ENCODE results near the gene C9orf85.
"Not testable (repeated sequence)": the region's sequence is repeated elsewhere in the genome, so short reads cannot be mapped to it uniquely, and the experiment has no call there.

The C9orf85 gene

DNA sequence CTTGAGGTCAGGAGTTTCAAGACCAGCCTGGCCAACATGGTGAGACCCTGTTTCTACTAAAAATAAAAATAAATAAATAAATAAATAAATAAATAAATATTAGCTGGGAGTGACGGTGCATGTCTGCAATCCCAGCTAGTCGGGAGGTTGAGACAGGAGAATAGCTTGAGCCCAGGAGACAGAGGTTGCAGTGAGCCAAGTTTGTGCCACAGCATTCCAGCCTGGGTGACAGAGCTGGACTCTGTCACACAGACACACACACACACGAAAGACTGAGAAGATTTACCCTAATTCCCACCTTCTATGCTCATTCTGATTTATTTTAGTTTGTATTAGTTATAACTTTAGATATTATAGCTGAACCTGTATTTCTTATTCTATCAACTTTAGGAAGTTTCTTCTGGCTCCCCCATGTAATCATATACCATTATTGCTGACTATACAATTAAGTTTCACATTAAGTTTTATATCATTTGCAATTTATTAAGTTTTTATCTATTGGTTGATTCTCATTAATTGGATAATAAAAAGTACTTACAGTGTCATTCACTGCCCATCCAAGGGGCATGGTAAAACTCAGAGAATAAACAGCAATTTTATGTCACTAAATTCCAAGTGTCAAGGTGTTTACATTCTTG lies 21.3 kb upstream of the C9orf85 start:
- H3K4me3 ChIP-seq (ENCODE audit: control insufficient read depth, low read depth, low read length), result no peak overlapping the region
- TF ChIP-seq, protein P1, sequence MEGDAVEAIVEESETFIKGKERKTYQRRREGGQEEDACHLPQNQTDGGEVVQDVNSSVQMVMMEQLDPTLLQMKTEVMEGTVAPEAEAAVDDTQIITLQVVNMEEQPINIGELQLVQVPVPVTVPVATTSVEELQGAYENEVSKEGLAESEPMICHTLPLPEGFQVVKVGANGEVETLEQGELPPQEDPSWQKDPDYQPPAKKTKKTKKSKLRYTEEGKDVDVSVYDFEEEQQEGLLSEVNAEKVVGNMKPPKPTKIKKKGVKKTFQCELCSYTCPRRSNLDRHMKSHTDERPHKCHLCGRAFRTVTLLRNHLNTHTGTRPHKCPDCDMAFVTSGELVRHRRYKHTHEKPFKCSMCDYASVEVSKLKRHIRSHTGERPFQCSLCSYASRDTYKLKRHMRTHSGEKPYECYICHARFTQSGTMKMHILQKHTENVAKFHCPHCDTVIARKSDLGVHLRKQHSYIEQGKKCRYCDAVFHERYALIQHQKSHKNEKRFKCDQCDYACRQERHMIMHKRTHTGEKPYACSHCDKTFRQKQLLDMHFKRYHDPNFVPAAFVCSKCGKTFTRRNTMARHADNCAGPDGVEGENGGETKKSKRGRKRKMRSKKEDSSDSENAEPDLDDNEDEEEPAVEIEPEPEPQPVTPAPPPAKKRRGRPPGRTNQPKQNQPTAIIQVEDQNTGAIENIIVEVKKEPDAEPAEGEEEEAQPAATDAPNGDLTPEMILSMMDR (conservative IDR thresholded peaks at IDR 0.05; ENCODE audit: control insufficient read depth, insufficient read depth, low read depth, low read length), result no peak
- DNase-seq (ENCODE audit: low read depth), result no peak

DNA sequence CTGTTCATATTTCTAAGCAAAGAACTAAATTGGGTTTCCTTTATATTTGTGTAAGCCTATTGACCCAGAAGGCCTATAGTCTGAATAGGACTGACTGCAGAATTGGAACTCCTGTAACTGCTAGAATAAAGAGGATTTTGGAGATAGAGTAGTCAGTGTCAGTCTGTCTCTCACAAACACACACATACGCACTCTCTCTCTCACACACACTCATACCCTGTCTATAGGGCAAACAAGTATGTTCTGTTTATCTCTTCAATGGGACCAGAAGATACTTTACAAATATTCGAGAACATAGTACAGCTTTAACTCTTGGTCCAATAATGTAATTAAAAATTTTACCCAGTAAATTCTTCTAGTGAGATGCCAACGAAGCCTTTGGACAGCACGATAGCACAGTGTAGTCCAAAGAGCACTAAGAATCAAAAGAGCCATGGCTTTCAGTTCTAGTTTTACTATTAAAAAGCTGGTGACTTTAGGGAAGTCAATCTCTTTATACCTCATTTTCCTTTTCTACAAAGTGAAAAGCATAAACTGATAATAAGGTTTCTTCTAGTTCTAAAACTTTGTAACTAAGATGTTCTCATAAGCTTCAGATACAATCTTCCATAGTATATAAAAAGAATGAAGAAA lies 19.8 kb upstream of the C9orf85 start:
- TF ChIP-seq, protein P1 (conservative IDR thresholded peaks at IDR 0.05; ENCODE audit: control insufficient read depth, insufficient read depth, low read depth, low read length), result no peak
- H3K4me3 ChIP-seq (ENCODE audit: control insufficient read depth, low read depth, low read length), result no peak overlapping the region
- no peak for DNase-seq (ENCODE audit: low read depth)

DNA sequence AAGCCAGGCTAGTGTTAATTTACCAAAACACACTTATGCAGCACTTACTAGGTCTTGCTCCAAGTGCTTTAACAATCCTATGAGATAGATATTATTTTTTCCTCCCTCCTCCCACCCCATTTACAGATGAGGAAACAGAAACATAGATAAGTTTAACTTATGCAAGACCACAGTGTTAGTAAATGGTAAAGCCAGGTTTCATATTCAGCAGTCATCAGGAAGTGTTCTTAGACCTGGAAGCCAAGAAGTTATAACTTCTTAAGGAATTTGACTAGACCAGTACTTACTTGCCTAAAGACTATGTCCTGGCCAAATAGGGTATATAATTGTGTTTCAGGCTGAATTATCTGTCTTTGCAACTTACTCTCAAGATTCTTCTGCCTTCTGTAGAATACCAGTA lies 16.3 kb upstream of the C9orf85 start:
- no peak for DNase-seq (ENCODE audit: low read depth)
- TF ChIP-seq, protein P1 (conservative IDR thresholded peaks at IDR 0.05; ENCODE audit: control insufficient read depth, insufficient read depth, low read depth, low read length), result no peak
- H3K4me3 ChIP-seq (ENCODE audit: control insufficient read depth, low read depth, low read length), result no peak overlapping the region

DNA sequence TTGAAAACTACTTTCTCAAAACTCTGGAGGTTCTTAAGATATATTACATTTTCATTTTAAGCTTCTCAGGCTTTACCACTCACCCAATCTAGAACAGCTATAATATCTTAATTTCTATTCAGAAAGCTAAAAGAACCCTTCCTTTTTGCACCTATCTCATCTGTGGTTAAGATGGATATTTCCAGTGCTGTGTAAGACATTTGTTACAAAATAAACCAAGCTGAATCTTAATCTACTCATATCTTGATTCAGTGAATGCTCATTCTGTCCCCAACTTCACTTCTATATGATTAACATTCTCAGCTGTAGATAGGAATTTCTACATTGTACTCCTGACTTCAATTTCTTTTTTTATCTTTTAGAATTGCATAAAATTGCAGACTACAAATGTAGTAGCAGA lies 15.5 kb upstream of the C9orf85 start:
- DNase-seq (ENCODE audit: low read depth), result no peak
- H3K4me3 ChIP-seq (ENCODE audit: control insufficient read depth, low read depth, low read length), result no peak overlapping the region
- TF ChIP-seq, protein P1 (conservative IDR thresholded peaks at IDR 0.05; ENCODE audit: control insufficient read depth, insufficient read depth, low read depth, low read length), result no peak

DNA sequence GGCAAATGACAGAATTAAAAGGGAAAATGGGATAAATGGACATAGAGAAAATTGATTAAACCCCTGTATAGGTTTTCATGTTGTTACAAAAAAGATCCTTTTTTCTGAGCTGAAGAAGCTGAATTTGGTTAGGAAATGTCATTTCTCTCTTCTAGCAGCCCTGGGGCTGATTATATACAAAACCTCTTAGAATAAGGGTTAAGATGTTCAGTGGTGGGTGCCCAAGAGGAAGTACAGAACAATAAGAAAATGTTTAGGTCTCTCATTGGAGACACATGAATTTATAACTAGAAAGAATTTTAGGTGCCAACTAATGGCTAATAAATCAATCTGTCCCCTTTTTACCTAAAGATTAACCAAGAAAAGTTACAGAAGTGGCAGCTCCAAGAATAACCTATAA lies 14.7 kb upstream of the C9orf85 start:
- DNase-seq (ENCODE audit: low read depth), result no peak
- TF ChIP-seq, protein P1 (conservative IDR thresholded peaks at IDR 0.05; ENCODE audit: control insufficient read depth, insufficient read depth, low read depth, low read length), result no peak
- no peak overlapping the region for H3K4me3 ChIP-seq (ENCODE audit: control insufficient read depth, low read depth, low read length)

DNA sequence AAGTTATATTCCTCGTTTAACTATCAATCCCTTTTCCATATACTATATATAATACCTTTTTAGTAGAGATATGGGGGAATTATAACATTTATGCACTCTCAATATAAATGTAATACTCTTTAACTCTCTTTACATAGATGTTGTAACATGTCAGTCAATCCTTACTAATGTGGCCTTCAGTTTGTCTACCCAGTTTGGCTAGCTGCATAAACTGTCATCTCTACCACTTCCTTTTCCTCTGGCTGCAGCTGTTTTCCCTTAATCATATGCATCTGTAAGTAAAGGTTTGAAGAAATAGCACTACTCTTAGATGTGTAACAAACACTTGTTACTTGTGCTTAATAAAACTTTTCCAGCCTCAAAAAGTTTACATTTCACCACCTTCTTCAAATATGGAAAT lies 13.9 kb upstream of the C9orf85 start:
- DNase-seq (ENCODE audit: low read depth), result peak; percentile 37
- no peak overlapping the region for H3K4me3 ChIP-seq (ENCODE audit: control insufficient read depth, low read depth, low read length)
- TF ChIP-seq, protein P1 (conservative IDR thresholded peaks at IDR 0.05; ENCODE audit: control insufficient read depth, insufficient read depth, low read depth, low read length), result no peak

DNA sequence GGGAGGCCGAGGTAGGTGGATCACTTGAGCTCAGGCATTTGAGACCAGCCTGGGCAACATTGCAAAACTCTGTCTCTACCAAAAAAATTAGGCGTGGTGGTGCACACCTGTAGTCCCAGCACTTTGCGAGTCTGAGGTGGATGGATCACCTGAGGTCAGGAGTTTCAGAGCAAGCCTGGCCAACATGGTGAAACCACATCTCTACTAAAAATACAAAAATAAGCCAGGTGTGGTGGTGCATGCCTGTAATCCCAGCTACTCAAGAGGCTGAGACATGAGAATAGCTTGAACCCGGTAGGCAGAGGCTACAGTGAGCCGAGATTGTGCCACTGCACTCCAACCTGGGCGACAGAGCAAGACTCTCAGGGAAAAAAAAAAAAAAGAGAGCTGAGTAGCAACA lies 12.7 kb upstream of the C9orf85 start:
- H3K4me3 ChIP-seq (ENCODE audit: control insufficient read depth, low read depth, low read length); DNase-seq (ENCODE audit: low read depth): not testable (repeated sequence)
